HL-60 (cell line): ENCODE measurements around the gene JARID2.

Experiments
- TF ChIP-seq, protein P1 (sequence below): IDR thresholded peaks from one replicate; pipeline ENCODE4 v1.5.1; 2011; ENCODE audit warnings: low read length, control low read depth, inconsistent platforms; ENCODE audit not compliant: insufficient read depth
- TF ChIP-seq, protein P2 (sequence below): IDR thresholded peaks from 2 replicates; pipeline ENCODE4 v1.6.1; 2012; ENCODE audit warnings: low read depth; ENCODE audit not compliant: insufficient replicate concordance

DNA sequence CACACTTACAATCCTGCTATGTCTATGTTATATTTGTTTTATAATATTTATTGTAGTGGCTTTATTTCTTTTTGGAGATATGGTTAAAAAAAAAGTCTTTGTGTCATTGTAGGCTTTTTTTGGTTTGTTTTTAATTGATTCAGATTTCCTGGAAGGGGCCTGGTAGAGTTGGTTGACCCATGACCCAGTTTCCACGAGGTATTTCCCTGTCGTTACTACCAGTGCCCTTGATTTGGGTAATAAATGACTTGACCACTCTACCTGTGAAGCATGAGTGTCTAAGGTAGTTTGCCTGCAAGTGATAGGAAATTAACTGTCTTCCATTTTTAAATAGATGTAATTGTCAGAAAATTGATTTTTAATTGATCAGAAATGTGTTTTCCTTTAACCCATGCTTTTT is 121.0 kb downstream of the JARID2 start:
- TF ChIP-seq, protein P1, sequence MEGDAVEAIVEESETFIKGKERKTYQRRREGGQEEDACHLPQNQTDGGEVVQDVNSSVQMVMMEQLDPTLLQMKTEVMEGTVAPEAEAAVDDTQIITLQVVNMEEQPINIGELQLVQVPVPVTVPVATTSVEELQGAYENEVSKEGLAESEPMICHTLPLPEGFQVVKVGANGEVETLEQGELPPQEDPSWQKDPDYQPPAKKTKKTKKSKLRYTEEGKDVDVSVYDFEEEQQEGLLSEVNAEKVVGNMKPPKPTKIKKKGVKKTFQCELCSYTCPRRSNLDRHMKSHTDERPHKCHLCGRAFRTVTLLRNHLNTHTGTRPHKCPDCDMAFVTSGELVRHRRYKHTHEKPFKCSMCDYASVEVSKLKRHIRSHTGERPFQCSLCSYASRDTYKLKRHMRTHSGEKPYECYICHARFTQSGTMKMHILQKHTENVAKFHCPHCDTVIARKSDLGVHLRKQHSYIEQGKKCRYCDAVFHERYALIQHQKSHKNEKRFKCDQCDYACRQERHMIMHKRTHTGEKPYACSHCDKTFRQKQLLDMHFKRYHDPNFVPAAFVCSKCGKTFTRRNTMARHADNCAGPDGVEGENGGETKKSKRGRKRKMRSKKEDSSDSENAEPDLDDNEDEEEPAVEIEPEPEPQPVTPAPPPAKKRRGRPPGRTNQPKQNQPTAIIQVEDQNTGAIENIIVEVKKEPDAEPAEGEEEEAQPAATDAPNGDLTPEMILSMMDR: no peak
- TF ChIP-seq, protein P2, sequence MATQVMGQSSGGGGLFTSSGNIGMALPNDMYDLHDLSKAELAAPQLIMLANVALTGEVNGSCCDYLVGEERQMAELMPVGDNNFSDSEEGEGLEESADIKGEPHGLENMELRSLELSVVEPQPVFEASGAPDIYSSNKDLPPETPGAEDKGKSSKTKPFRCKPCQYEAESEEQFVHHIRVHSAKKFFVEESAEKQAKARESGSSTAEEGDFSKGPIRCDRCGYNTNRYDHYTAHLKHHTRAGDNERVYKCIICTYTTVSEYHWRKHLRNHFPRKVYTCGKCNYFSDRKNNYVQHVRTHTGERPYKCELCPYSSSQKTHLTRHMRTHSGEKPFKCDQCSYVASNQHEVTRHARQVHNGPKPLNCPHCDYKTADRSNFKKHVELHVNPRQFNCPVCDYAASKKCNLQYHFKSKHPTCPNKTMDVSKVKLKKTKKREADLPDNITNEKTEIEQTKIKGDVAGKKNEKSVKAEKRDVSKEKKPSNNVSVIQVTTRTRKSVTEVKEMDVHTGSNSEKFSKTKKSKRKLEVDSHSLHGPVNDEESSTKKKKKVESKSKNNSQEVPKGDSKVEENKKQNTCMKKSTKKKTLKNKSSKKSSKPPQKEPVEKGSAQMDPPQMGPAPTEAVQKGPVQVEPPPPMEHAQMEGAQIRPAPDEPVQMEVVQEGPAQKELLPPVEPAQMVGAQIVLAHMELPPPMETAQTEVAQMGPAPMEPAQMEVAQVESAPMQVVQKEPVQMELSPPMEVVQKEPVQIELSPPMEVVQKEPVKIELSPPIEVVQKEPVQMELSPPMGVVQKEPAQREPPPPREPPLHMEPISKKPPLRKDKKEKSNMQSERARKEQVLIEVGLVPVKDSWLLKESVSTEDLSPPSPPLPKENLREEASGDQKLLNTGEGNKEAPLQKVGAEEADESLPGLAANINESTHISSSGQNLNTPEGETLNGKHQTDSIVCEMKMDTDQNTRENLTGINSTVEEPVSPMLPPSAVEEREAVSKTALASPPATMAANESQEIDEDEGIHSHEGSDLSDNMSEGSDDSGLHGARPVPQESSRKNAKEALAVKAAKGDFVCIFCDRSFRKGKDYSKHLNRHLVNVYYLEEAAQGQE: no peak
